Subcutaneous abdominal adipose tissue (tissue), 5 donors: ENCODE data around the gene SKIC8.

Experiments
- H3K27ac ChIP-seq: one replicate; pipeline ENCODE4 v1.7.0; 2013; ENCODE audit warnings: low read depth, mild to moderate bottlenecking, inconsistent platforms, low read length, moderate library complexity
- H3K27me3 ChIP-seq, 5 donors: one replicate each; pipeline ENCODE4 v1.7.0; 2013; ENCODE audit warnings: low read length in 5 of 5, inconsistent platforms in 1 of 5; ENCODE audit not compliant: control insufficient read depth in 5 of 5, insufficient read depth in 4 of 5
- H3K36me3 ChIP-seq, 5 donors: one replicate each; pipeline ENCODE4 v1.7.0; 2013; ENCODE audit warnings: low read length in 5 of 5; ENCODE audit not compliant: control insufficient read depth in 5 of 5, insufficient read depth in 5 of 5
- H3K4me1 ChIP-seq, 5 donors: one replicate each; pipeline ENCODE4 v1.7.0; 2013; ENCODE audit warnings: low read length in 5 of 5, mild to moderate bottlenecking in 3 of 5, moderate library complexity in 1 of 5; ENCODE audit not compliant: control insufficient read depth in 5 of 5, insufficient read depth in 5 of 5
- H3K4me3 ChIP-seq, 5 donors: one replicate each; pipeline ENCODE4 v1.7.0; 2013; ENCODE audit warnings: low read length in 5 of 5, low read depth in 1 of 5
- H3K9ac ChIP-seq, 5 donors: one replicate each; pipeline ENCODE4 v1.7.0; 2013; ENCODE audit warnings: low read length in 5 of 5, mild to moderate bottlenecking in 4 of 5, moderate library complexity in 3 of 5
- H3K9me3 ChIP-seq, 5 donors: one replicate each; pipeline ENCODE4 v1.7.0; 2013; ENCODE audit warnings: low read length in 5 of 5; ENCODE audit not compliant: control insufficient read depth in 5 of 5
- donor health status: healthy.
- donor health status: healthy.
- donor health status: healthy.
- donor health status: healthy.
- donor health status: healthy.

Gene SKIC8

GRCh38 chr15:78338781-78339180 lies 39.4 kb upstream of the SKIC8 start:
- Histone ChIP-seq H3K9ac (no peak overlapping the region), H3K27me3 (peaks cover 23 to 56% (median 47%) of the 10 kb centered on the region in 5 donors), H3K4me3 (no peak overlapping the region), H3K4me1 (peaks cover 0 to 9% (median 9%) of the 10 kb centered on the region in 5 donors), H3K36me3 (no peaks in the 10 kb centered on the region), H3K9me3 (no peaks in the 10 kb centered on the region), H3K27ac (no peak overlapping the region)

- no peak overlapping the region for H3K4me3 ChIP-seq
- no peak overlapping the region for H3K27ac ChIP-seq
- peaks cover 19 to 42% (median 34%) of the 10 kb centered on the region in 5 donors for H3K27me3 ChIP-seq
- H3K9ac ChIP-seq = no peak overlapping the region
- H3K9me3 ChIP-seq = no peaks in the 10 kb centered on the region
- H3K36me3 ChIP-seq = no peaks in the 10 kb centered on the region
- peaks cover 2 to 16% (median 13%) of the 10 kb centered on the region in 5 donors for H3K4me1 ChIP-seq
Observed at GRCh38 chr15:78335985-78336384, 36.6 kb upstream of the SKIC8 start.

GRCh38 chr15:78334845-78335244 lies 35.4 kb upstream of the SKIC8 start:
- Histone ChIP-seq H3K9ac (no peak overlapping the region), H3K27ac (no peak overlapping the region), H3K36me3 (no peaks in the 10 kb centered on the region), H3K27me3 (peaks cover 10 to 32% (median 25%) of the 10 kb centered on the region in 5 donors), H3K4me1 (peaks cover 2 to 8% (median 7%) of the 10 kb centered on the region in 5 donors), H3K4me3 (no peak overlapping the region), H3K9me3 (no peaks in the 10 kb centered on the region)

- Histone ChIP-seq H3K4me3 (no peak overlapping the region), H3K9ac (no peak overlapping the region), H3K4me1 (peaks cover 4 to 8% (median 7%) of the 10 kb centered on the region in 5 donors), H3K36me3 (no peaks in the 10 kb centered on the region), H3K9me3 (no peaks in the 10 kb centered on the region), H3K27ac (no peak overlapping the region), H3K27me3 (no peaks in the 10 kb centered on the region)
Observed at GRCh38 chr15:78329625-78330024, 30.2 kb upstream of the SKIC8 start.

GRCh38 chr15:78327466-78327865 lies 28.1 kb upstream of the SKIC8 start:
- Histone ChIP-seq H3K27me3 (no peaks in the 10 kb centered on the region), H3K4me1 (peaks cover 4 to 11% (median 7%) of the 10 kb centered on the region in 5 donors), H3K36me3 (no peaks in the 10 kb centered on the region), H3K9ac (no peak overlapping the region), H3K9me3 (no peaks in the 10 kb centered on the region), H3K27ac (no peak overlapping the region), H3K4me3 (no peak overlapping the region)

- H3K4me3 ChIP-seq = no peak overlapping the region
- H3K27ac ChIP-seq = no peak overlapping the region
- no peak overlapping the region for H3K9ac ChIP-seq
- H3K4me1 ChIP-seq = peaks cover 0 to 11% (median 4%) of the 10 kb centered on the region in 5 donors
- no peaks in the 10 kb centered on the region for H3K27me3 ChIP-seq
- H3K36me3 ChIP-seq = no peaks in the 10 kb centered on the region
- H3K9me3 ChIP-seq = no peaks in the 10 kb centered on the region
Observed at GRCh38 chr15:78325092-78325843, 25.9 kb upstream of the SKIC8 start.

GRCh38 chr15:78324144-78324543 lies 24.7 kb upstream of the SKIC8 start:
- no peak overlapping the region for H3K4me3 ChIP-seq
- no peaks in the 10 kb centered on the region for H3K27me3 ChIP-seq
- no peak overlapping the region for H3K9ac ChIP-seq
- H3K4me1 ChIP-seq = peaks cover 0 to 11% (median 4%) of the 10 kb centered on the region in 5 donors
- H3K9me3 ChIP-seq = no peaks in the 10 kb centered on the region
- H3K27ac ChIP-seq = no peak overlapping the region
- H3K36me3 ChIP-seq = no peaks in the 10 kb centered on the region

- Histone ChIP-seq H3K4me3 (no peak overlapping the region), H3K4me1 (peaks cover 0 to 11% (median 4%) of the 10 kb centered on the region in 5 donors), H3K27me3 (no peaks in the 10 kb centered on the region), H3K36me3 (no peaks in the 10 kb centered on the region), H3K9me3 (no peaks in the 10 kb centered on the region), H3K27ac (no peak overlapping the region), H3K9ac (no peak overlapping the region)
Observed at GRCh38 chr15:78323693-78324092, 24.3 kb upstream of the SKIC8 start.

GRCh38 chr15:78322724-78323521 lies 23.5 kb upstream of the SKIC8 start:
- H3K27me3 ChIP-seq = no peaks in the 10 kb centered on the region
- H3K4me1 ChIP-seq = peaks cover 0 to 11% (median 4%) of the 10 kb centered on the region in 5 donors
- no peak overlapping the region for H3K27ac ChIP-seq
- H3K4me3 ChIP-seq = no peak overlapping the region
- H3K9ac ChIP-seq = peak overlapping the region in 1 of 5 donors; percentile 44
- H3K36me3 ChIP-seq = no peaks in the 10 kb centered on the region
- H3K9me3 ChIP-seq = no peaks in the 10 kb centered on the region

- no peaks in the 10 kb centered on the region for H3K36me3 ChIP-seq
- peak overlapping the region in 1 of 5 donors; percentile 44 for H3K9ac ChIP-seq
- H3K4me3 ChIP-seq = no peak overlapping the region
- H3K4me1 ChIP-seq = peaks cover 0 to 11% (median 4%) of the 10 kb centered on the region in 5 donors
- H3K27ac ChIP-seq = no peak overlapping the region
- H3K27me3 ChIP-seq = no peaks in the 10 kb centered on the region
- no peaks in the 10 kb centered on the region for H3K9me3 ChIP-seq
Observed at GRCh38 chr15:78322243-78322642, 22.8 kb upstream of the SKIC8 start.
